Natural killer cell (primary cell): Measurements from ENCODE around the gene GALE. TPM values are rescaled to one million over a fixed set of nuclear protein-coding genes. Genes with fewer than 3 reads are reported as not detected.

Experiments
- ATAC-seq, 3 donors: fragments of 150-1000 bp in 2 of 3; fragments of 200-7000 bp in 1 of 3; cut with Tn5 transposase; 1 replicate in 1 of 3; 2 replicates in 2 of 3; pipeline ENCODE4 v1.10.0; 2021; ENCODE audit warnings: mild to moderate bottlenecking in 2 of 3, moderate library complexity in 2 of 3
- DNase-seq, 2 donors: peaks; one replicate each; pipeline versions ENCODE4 v3.0.0 to v3.0.0-alpha.2; 2013 to 2021; ENCODE audit warnings: mixed read lengths in 1 of 2
- H3K27ac ChIP-seq: one replicate; pipeline ENCODE4 v1.5.1; 2013; ENCODE audit warnings: mild to moderate bottlenecking, low read length
- H3K27me3 ChIP-seq: one replicate; pipeline ENCODE4 v1.6.1; 2013; ENCODE audit warnings: low read length; ENCODE audit not compliant: control insufficient read depth, insufficient read depth
- H3K36me3 ChIP-seq: one replicate; pipeline ENCODE4 v1.6.1; 2013; ENCODE audit warnings: low read length; ENCODE audit not compliant: control insufficient read depth, insufficient read depth
- H3K4me1 ChIP-seq: one replicate; pipeline ENCODE4 v1.6.1; 2013; ENCODE audit warnings: low read length; ENCODE audit not compliant: control insufficient read depth, insufficient read depth
- H3K4me3 ChIP-seq: one replicate; pipeline ENCODE4 v1.5.1; 2013; ENCODE audit warnings: low read length
- H3K9me3 ChIP-seq: one replicate; pipeline ENCODE4 v1.6.1; 2013; ENCODE audit warnings: low read length; ENCODE audit not compliant: control insufficient read depth, insufficient read depth
- H3K27ac Mint-ChIP-seq, 2 donors: one replicate each; pipeline ENCODE4 v1.8.0; 2022; ENCODE audit warnings: mild to moderate bottlenecking in 2 of 2, mixed read lengths in 2 of 2, moderate library complexity in 1 of 2
- H3K27me3 Mint-ChIP-seq, 2 donors: one replicate each; pipeline ENCODE4 v1.8.0; 2022; ENCODE audit warnings: low read depth in 2 of 2, mixed read lengths in 2 of 2
- H3K36me3 Mint-ChIP-seq: one replicate; pipeline ENCODE4 v1.8.0; 2022; ENCODE audit warnings: mixed read lengths
- H3K4me1 Mint-ChIP-seq, 2 donors: one replicate each; pipeline ENCODE4 v1.8.0; 2022; ENCODE audit warnings: mixed read lengths in 2 of 2
- H3K4me3 Mint-ChIP-seq: one replicate; pipeline ENCODE4 v1.8.0; 2022; ENCODE audit warnings: mild to moderate bottlenecking, moderate library complexity, mixed read lengths
- H3K9me3 Mint-ChIP-seq, 2 donors: one replicate each; pipeline ENCODE4 v1.8.0; 2022; ENCODE audit warnings: mixed read lengths in 2 of 2
- CTCF ChIP-seq: fragments of 200-600 bp; IDR thresholded peaks from one replicate; pipeline ENCODE4 v1.8.0; 2022; ENCODE audit warnings: antibody characterized with exemption
- WGBS: methylation state at CpG from one replicate; pipeline ENCODE4 v1.1.7; 2013; ENCODE audit warnings: missing lambda C conversion rate; ENCODE audit not compliant: insufficient coverage; 5-methylcytosine and 5-hydroxymethylcytosine counted together
- intact Hi-C: fragments of 100-400 bp; cut with micrococcal nuclease; formaldehyde crosslinking; loops from one replicate; pipeline ENCODE4 v1.14.2; 2022
- total RNA-seq, 4 donors: library from RNA; stranded (reverse); fragments of 120-200 nt in 1 of 4; gene quantifications; one replicate each; pipeline versions ENCODE4 v1.2.3 to v1.2.4, GENCODE V29; 2013 to 2022

GALE gene
- total RNA-seq, 3 donors from 2014 or later (not counting 1 experiment from before 2014, with no cell fraction given), result 12.8 to 20.3 (median 14.6) TPM

GRCh38 chr1:23763041-23763577 is 37.4 kb downstream of the GALE start:
- ATAC-seq, result no peak
- Histone ChIP-seq H3K36me3 (peaks cover 40% of the 10 kb centered on the region), H3K9me3 (no peaks in the 10 kb centered on the region), H3K27ac (no peak overlapping the region), H3K4me1 (no peaks in the 10 kb centered on the region), H3K4me3 (no peak overlapping the region), H3K27me3 (no peaks in the 10 kb centered on the region)
- Mint-ChIP-seq H3K9me3 (no peaks in the 10 kb centered on the region), H3K27ac (no peak overlapping the region), H3K4me1 (peaks cover 0 to 5% of the 10 kb centered on the region in 2 donors), H3K4me3 (no peak overlapping the region), H3K36me3 (peaks cover 7% of the 10 kb centered on the region), H3K27me3 (no peaks in the 10 kb centered on the region)
- intact Hi-C loops, result no loop called here
- no peak for TF ChIP-seq CTCF
- no peak for DNase-seq
- WGBS, result 97% methylated on average over 7 of the region's 7 CpGs

GRCh38 chr1:23759277-23759676 is 41.3 kb downstream of the GALE start:
- H3K4me1 Mint-ChIP-seq, result peaks cover 0 to 5% of the 10 kb centered on the region in 2 donors
- H3K27me3 Mint-ChIP-seq, result no peaks in the 10 kb centered on the region
- peaks cover 69% of the 10 kb centered on the region for H3K36me3 ChIP-seq
- H3K27ac Mint-ChIP-seq, result no peak overlapping the region
- no peak overlapping the region for H3K4me3 Mint-ChIP-seq
- no peaks in the 10 kb centered on the region for H3K9me3 Mint-ChIP-seq
- no peaks in the 10 kb centered on the region for H3K9me3 ChIP-seq
- H3K27me3 ChIP-seq, result no peaks in the 10 kb centered on the region
- peaks cover 18% of the 10 kb centered on the region for H3K36me3 Mint-ChIP-seq
- intact Hi-C loops, result no loop called here
- DNase-seq (no peak), ATAC-seq (no peak)
- TF ChIP-seq CTCF, result no peak
- no peaks in the 10 kb centered on the region for H3K4me1 ChIP-seq
- no peak overlapping the region for H3K27ac ChIP-seq
- WGBS, result 89% methylated on average over 4 of the region's 4 CpGs
- no peak overlapping the region for H3K4me3 ChIP-seq

- Histone ChIP-seq H3K9me3 (no peaks in the 10 kb centered on the region), H3K27me3 (no peaks in the 10 kb centered on the region), H3K4me3 (no peak overlapping the region), H3K27ac (no peak overlapping the region), H3K4me1 (no peaks in the 10 kb centered on the region), H3K36me3 (peaks cover 84% of the 10 kb centered on the region)
- no peak for DNase-seq
- intact Hi-C loops, result no loop called here
- Mint-ChIP-seq H3K27ac (no peak overlapping the region), H3K27me3 (no peaks in the 10 kb centered on the region), H3K36me3 (peaks cover 30% of the 10 kb centered on the region), H3K9me3 (no peaks in the 10 kb centered on the region), H3K4me3 (no peak overlapping the region), H3K4me1 (peaks cover 0 to 5% of the 10 kb centered on the region in 2 donors)
- ATAC-seq, result no peak
- no peak for TF ChIP-seq CTCF
- 100% methylated on average over 1 of the region's 1 CpG for WGBS
Observed at GRCh38 chr1:23757812-23758211, 42.7 kb downstream of the GALE start.

- no peak for DNase-seq
- peaks cover 0 to 5% of the 10 kb centered on the region in 2 donors for H3K4me1 Mint-ChIP-seq
- H3K27ac ChIP-seq, result no peak overlapping the region
- no peak overlapping the region for H3K4me3 Mint-ChIP-seq
- H3K27me3 Mint-ChIP-seq, result no peaks in the 10 kb centered on the region
- no peaks in the 10 kb centered on the region for H3K27me3 ChIP-seq
- 100% methylated on average over 3 of the region's 3 CpGs for WGBS
- H3K36me3 ChIP-seq, result peaks cover 88% of the 10 kb centered on the region
- no peak for ATAC-seq
- no peaks in the 10 kb centered on the region for H3K9me3 Mint-ChIP-seq
- peaks cover 31% of the 10 kb centered on the region for H3K36me3 Mint-ChIP-seq
- intact Hi-C loops, result no loop called here
- H3K27ac Mint-ChIP-seq, result no peak overlapping the region
- no peaks in the 10 kb centered on the region for H3K4me1 ChIP-seq
- no peak overlapping the region for H3K4me3 ChIP-seq
- TF ChIP-seq CTCF, result no peak
- H3K9me3 ChIP-seq, result no peaks in the 10 kb centered on the region
Observed at GRCh38 chr1:23756676-23757075, 43.9 kb downstream of the GALE start.
